ENCODE measurements around the gene LMBR1. TPM values are rescaled to one million over a fixed set of nuclear protein-coding genes. Genes with fewer than 3 reads are reported as not detected.

LMBR1 gene
- total RNA-seq, 1 donor from 2014 or later, result 73.7 TPM

DNA sequence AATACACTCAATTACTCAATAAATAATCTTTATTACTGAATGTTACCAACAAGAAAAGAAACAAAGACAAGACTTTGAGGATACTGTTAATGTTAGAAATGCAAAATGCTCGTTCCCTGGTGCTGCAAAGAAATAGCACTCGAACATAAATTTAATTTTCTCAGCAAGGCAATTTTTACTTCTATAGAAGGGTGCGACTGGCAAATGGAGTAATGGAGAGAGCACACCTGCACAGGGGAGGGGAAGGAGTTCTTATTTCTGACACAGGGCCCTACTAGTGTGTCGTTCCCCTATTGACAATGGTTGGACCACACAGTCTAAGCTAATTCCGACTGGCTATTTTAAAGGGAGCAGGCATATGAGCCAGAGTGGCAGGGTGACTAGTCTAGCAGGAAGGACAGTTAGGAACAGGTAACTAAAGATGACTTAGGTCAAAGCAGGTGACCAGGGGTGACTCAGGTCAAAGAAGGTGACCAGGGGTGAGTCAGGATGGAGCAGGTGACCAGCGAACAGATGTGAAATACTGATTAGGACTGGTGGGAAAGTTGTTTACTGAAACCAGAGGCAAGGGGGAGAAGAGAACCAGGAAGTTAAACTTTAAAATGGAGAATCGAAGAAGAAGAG is 133.3 kb downstream of the LMBR1 start:
- no peak for FAIRE-seq
- Histone ChIP-seq H3K27me3 (ENCODE audit: control insufficient read depth, insufficient read depth, low read length) (no peaks in the 10 kb centered on the region), H3K36me3 (ENCODE audit: control insufficient read depth, insufficient read depth, low read length) (peaks cover 2% of the 10 kb centered on the region), H3K4me3 (ENCODE audit: low read depth, low read length) (no peak overlapping the region)
- TF ChIP-seq, protein P1, sequence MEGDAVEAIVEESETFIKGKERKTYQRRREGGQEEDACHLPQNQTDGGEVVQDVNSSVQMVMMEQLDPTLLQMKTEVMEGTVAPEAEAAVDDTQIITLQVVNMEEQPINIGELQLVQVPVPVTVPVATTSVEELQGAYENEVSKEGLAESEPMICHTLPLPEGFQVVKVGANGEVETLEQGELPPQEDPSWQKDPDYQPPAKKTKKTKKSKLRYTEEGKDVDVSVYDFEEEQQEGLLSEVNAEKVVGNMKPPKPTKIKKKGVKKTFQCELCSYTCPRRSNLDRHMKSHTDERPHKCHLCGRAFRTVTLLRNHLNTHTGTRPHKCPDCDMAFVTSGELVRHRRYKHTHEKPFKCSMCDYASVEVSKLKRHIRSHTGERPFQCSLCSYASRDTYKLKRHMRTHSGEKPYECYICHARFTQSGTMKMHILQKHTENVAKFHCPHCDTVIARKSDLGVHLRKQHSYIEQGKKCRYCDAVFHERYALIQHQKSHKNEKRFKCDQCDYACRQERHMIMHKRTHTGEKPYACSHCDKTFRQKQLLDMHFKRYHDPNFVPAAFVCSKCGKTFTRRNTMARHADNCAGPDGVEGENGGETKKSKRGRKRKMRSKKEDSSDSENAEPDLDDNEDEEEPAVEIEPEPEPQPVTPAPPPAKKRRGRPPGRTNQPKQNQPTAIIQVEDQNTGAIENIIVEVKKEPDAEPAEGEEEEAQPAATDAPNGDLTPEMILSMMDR (IDR thresholded peaks at IDR 0.05; ENCODE audit: insufficient read depth, low read length, severe bottlenecking), result no peak
- no peak for DNase-seq (ENCODE audit: low read depth)

GRCh38 chr7:156759143-156759542 is 133.8 kb downstream of the LMBR1 start:
- no peak for FAIRE-seq
- Histone ChIP-seq H3K4me3 (ENCODE audit: low read depth, low read length) (no peak overlapping the region), H3K36me3 (ENCODE audit: control insufficient read depth, insufficient read depth, low read length) (peaks cover 2% of the 10 kb centered on the region), H3K27me3 (ENCODE audit: control insufficient read depth, insufficient read depth, low read length) (no peaks in the 10 kb centered on the region)
- no peak for DNase-seq (ENCODE audit: low read depth)
- TF ChIP-seq, protein P1 (IDR thresholded peaks at IDR 0.05; ENCODE audit: insufficient read depth, low read length, severe bottlenecking), result no peak

GRCh38 chr7:156754201-156754600 is 138.8 kb downstream of the LMBR1 start:
- DNase-seq (ENCODE audit: low read depth), result no peak
- no peak overlapping the region for H3K4me3 ChIP-seq (ENCODE audit: low read depth, low read length)

DNA sequence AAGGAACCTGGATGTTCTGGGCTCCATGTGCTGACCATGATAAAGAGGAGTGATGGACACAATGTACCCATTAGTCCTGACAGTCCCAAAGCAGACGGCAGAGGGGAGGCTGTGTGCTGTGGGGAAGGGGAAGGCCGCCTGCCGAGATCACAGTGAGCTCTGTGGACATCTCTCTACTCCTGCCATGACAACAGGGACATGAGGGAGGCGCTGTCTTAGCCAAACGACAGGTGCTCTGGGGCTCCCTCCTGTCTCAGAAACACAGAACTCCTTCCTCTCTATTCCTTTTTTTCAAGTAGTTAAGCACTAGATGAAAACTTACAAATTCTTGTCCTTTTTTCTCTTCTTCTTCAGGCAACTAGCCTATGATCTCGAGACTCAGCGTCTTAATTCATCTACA is 139.4 kb downstream of the LMBR1 start:
- Histone ChIP-seq H3K36me3 (ENCODE audit: control insufficient read depth, insufficient read depth, low read length) (no peaks in the 10 kb centered on the region), H3K27me3 (ENCODE audit: control insufficient read depth, insufficient read depth, low read length) (no peaks in the 10 kb centered on the region), H3K4me3 (ENCODE audit: low read depth, low read length) (no peak overlapping the region)
- TF ChIP-seq, protein P1 (IDR thresholded peaks at IDR 0.05; ENCODE audit: insufficient read depth, low read length, severe bottlenecking), result no peak
- DNase-seq (ENCODE audit: low read depth) (no peak), FAIRE-seq (no peak)

More at GRCh38 chr7:156754201-156754600, 138.8 kb downstream of the LMBR1 start:
- TF ChIP-seq, protein P1 (IDR thresholded peaks at IDR 0.05; ENCODE audit: insufficient read depth, low read length, severe bottlenecking), result no peak
- no peaks in the 10 kb centered on the region for H3K36me3 ChIP-seq (ENCODE audit: control insufficient read depth, insufficient read depth, low read length)
- H3K27me3 ChIP-seq (ENCODE audit: control insufficient read depth, insufficient read depth, low read length), result no peaks in the 10 kb centered on the region
- no peak for FAIRE-seq

GRCh38 chr7:156753229-156753560 is 139.8 kb downstream of the LMBR1 start:
- DNase-seq (ENCODE audit: low read depth), result no peak
- TF ChIP-seq, protein P1 (IDR thresholded peaks at IDR 0.05; ENCODE audit: insufficient read depth, low read length, severe bottlenecking), result no peak
- no peak overlapping the region for H3K4me3 ChIP-seq (ENCODE audit: low read depth, low read length)
- no peaks in the 10 kb centered on the region for H3K27me3 ChIP-seq (ENCODE audit: control insufficient read depth, insufficient read depth, low read length)
- no peaks in the 10 kb centered on the region for H3K36me3 ChIP-seq (ENCODE audit: control insufficient read depth, insufficient read depth, low read length)
- FAIRE-seq, result no peak

Data from bronchial epithelial cell (primary cell).